Keratinocyte (primary cell): Measurements from ENCODE around the gene C11orf91. TPM values are rescaled to one million over a fixed set of nuclear protein-coding genes. Genes with fewer than 3 reads are reported as not detected.

Source experiments
- DNase-seq: peaks from one replicate; pipeline ENCODE4 v3.0.0-alpha.2; 2011; ENCODE audit warnings: low read depth, missing footprints, low spot score
- FAIRE-seq: peaks from 2 replicates; lab custom pipeline; 2011; peaks lifted over from hg19 to GRCh38; lab: Jason Lieb, UNC
- H2AFZ ChIP-seq: 2 replicates; pipeline ENCODE4 v1.6.0; 2012; ENCODE audit warnings: low read length, control low read depth, inconsistent platforms; ENCODE audit not compliant: control insufficient read depth
- H3K27ac ChIP-seq: 2 replicates; pipeline ENCODE4 v1.5.1; 2011; ENCODE audit warnings: low read length; ENCODE audit not compliant: control insufficient read depth, insufficient read depth
- H3K27me3 ChIP-seq: 3 replicates; pipeline ENCODE4 v1.6.0; 2011; ENCODE audit warnings: low read length; ENCODE audit not compliant: control insufficient read depth, insufficient read depth; ENCODE audit errors: extremely low read depth
- H3K36me3 ChIP-seq, 2 experiments: 2 replicates in 1 of 2; 3 replicates in 1 of 2; pipeline ENCODE4 v1.5.1; 2011; ENCODE audit warnings: low read length in 2 of 2, mild to moderate bottlenecking in 1 of 2; ENCODE audit not compliant: control insufficient read depth in 2 of 2, insufficient read depth in 2 of 2; ENCODE audit errors: extremely low read depth in 1 of 2
- H3K4me1 ChIP-seq: 3 replicates; pipeline ENCODE4 v1.5.1; 2011; ENCODE audit warnings: low read length; ENCODE audit not compliant: control insufficient read depth, insufficient read depth; ENCODE audit errors: extremely low read depth
- H3K4me2 ChIP-seq: 3 replicates; pipeline ENCODE4 v1.6.0; 2011; ENCODE audit warnings: low read depth, low read length; ENCODE audit not compliant: control insufficient read depth, insufficient read depth; ENCODE audit errors: extremely low read depth
- H3K4me3 ChIP-seq, 3 experiments: fragments of 200-600 bp in 1 of 3; sonication (generic) in 1 of 3; 2 replicates in 2 of 3; 3 replicates in 1 of 3; pipeline ENCODE4 v1.5.1; 2011 to 2016; ENCODE audit warnings: low read length in 3 of 3, mild to moderate bottlenecking in 3 of 3, control low read depth in 2 of 3, inconsistent platforms in 1 of 3, low read depth in 1 of 3, mixed read lengths in 1 of 3, mixed run types in 1 of 3, moderate library complexity in 1 of 3; ENCODE audit not compliant: control insufficient read depth in 2 of 3, insufficient read depth in 2 of 3; ENCODE audit errors: extremely low read depth in 1 of 3
- H3K79me2 ChIP-seq: 2 replicates; pipeline ENCODE4 v1.6.0; 2012; ENCODE audit warnings: low read length; ENCODE audit not compliant: control insufficient read depth, insufficient read depth
- H3K9ac ChIP-seq: 3 replicates; pipeline ENCODE4 v1.6.0; 2011; ENCODE audit warnings: low read length; ENCODE audit not compliant: control insufficient read depth, insufficient read depth; ENCODE audit errors: extremely low read depth
- H3K9me1 ChIP-seq: 3 replicates; pipeline ENCODE4 v1.6.0; 2011; ENCODE audit warnings: low read length; ENCODE audit not compliant: control insufficient read depth, insufficient read depth; ENCODE audit errors: extremely low read depth
- H3K9me3 ChIP-seq: 2 replicates; pipeline ENCODE4 v1.5.1; 2012; ENCODE audit warnings: low read depth, low read length; ENCODE audit not compliant: control insufficient read depth
- H4K20me1 ChIP-seq: 3 replicates; pipeline ENCODE4 v1.6.0; 2011; ENCODE audit warnings: low read length; ENCODE audit not compliant: control insufficient read depth, insufficient read depth; ENCODE audit errors: extremely low read depth
- CTCF ChIP-seq, 3 experiments: IDR thresholded peaks in 1 of 3; conservative IDR thresholded peaks in 1 of 3; optimal IDR thresholded peaks in 1 of 3; 2 replicates in 2 of 3; 3 replicates in 1 of 3; pipeline versions ENCODE3 to v1.5.1; 2011; ENCODE audit warnings: low read length in 3 of 3, mild to moderate bottlenecking in 3 of 3, moderate library complexity in 2 of 3, control low read depth in 1 of 3, inconsistent platforms in 1 of 3; ENCODE audit not compliant: insufficient read depth in 2 of 3; ENCODE audit errors: extremely low read depth in 1 of 3
- EZH2 ChIP-seq: IDR thresholded peaks from one replicate; pipeline ENCODE4 v1.6.1; 2012; ENCODE audit warnings: inconsistent platforms, mild to moderate bottlenecking, low read length, moderate library complexity
- dilution Hi-C: fragments of 300-500 bp; cut with MboI; formaldehyde crosslinking; loops from one replicate; pipeline ENCODE4 v1.7.0; 2020; ENCODE audit warnings: low sequenced_read_pairs; ENCODE audit not compliant: extremely low pct_ligation_motif_present
- polyA plus RNA-seq, 5 experiments: library from polyadenylated mRNA; depleted of rRNA in 3 of 5; stranded (reverse) in 3 of 5; stranded (forward) in 1 of 5; unstranded in 1 of 5; fragments of >200 nt; gene quantifications; 1 replicate in 1 of 5; 2 replicates in 3 of 5; 3 replicates in 1 of 5; pipeline versions ENCODE4 v1.2.1 to v1.2.3, GENCODE V29; 2011 to 2012; ENCODE audit warnings: missing spikeins in 2 of 5, low read depth in 1 of 5, low replicate concordance in 1 of 5

The C11orf91 gene
- polyA plus RNA-seq, 1 donor (not counting 4 experiments of a cell fraction or from before 2014, with no cell fraction given), result 0.10 TPM

- Histone ChIP-seq H4K20me1 (no peaks in the 10 kb centered on the region), H3K4me3 (no peak overlapping the region), H3K27ac (peak overlapping the region; percentile 97), H2AFZ (no peak overlapping the region), H3K36me3 (peaks cover 19 to 22% of the 10 kb centered on the region in 2 experiments), H3K9me3 (no peaks in the 10 kb centered on the region), H3K9ac (no peak overlapping the region), H3K27me3 (no peaks in the 10 kb centered on the region), H3K9me1 (no peaks in the 10 kb centered on the region), H3K4me1 (peaks cover 71% of the 10 kb centered on the region), H3K79me2 (peaks cover 11% of the 10 kb centered on the region), H3K4me2 (peak overlapping the region; percentile 22)
- DNase-seq (no peak), FAIRE-seq (no peak)
- no peak for TF ChIP-seq CTCF (optimal IDR thresholded peaks at IDR 0.05 in 1 of 3, IDR thresholded peaks at IDR 0.05 in 1 of 3, conservative IDR thresholded peaks at IDR 0.05 in 1 of 3; ENCODE audit: extremely low read depth in 1 of 3, insufficient read depth in 2 of 3, low read length in 3 of 3)
- no peak for TF ChIP-seq EZH2
- dilution Hi-C loops, result no loop called here
Measured at GRCh38 chr11:33704240-33705002, 3.8 kb upstream of the C11orf91 start.

GRCh38 chr11:33703788-33704187 is 3.2 kb upstream of the C11orf91 start:
- Histone ChIP-seq H3K27me3 (no peaks in the 10 kb centered on the region), H3K9ac (no peak overlapping the region), H3K27ac (peak overlapping the region; percentile 97), H2AFZ (no peak overlapping the region), H3K9me1 (no peaks in the 10 kb centered on the region), H3K4me3 (no peak overlapping the region), H3K4me1 (peaks cover 66% of the 10 kb centered on the region), H3K9me3 (no peaks in the 10 kb centered on the region), H3K36me3 (peaks cover 16 to 17% of the 10 kb centered on the region in 2 experiments), H4K20me1 (no peaks in the 10 kb centered on the region), H3K79me2 (peaks cover 7% of the 10 kb centered on the region), H3K4me2 (peak overlapping the region; percentile 22)
- FAIRE-seq (peak; percentile 83), DNase-seq (no peak)
- dilution Hi-C loops, result no loop called here
- TF ChIP-seq CTCF (optimal IDR thresholded peaks at IDR 0.05 in 1 of 3, IDR thresholded peaks at IDR 0.05 in 1 of 3, conservative IDR thresholded peaks at IDR 0.05 in 1 of 3; ENCODE audit: extremely low read depth in 1 of 3, insufficient read depth in 2 of 3, low read length in 3 of 3) (no peak), EZH2 (no peak)
